ENCODE measurements around the gene AGMO. TPM values are rescaled to one million over a fixed set of nuclear protein-coding genes. Genes with fewer than 3 reads are reported as not detected.

The AGMO gene
- total RNA-seq = 0.41 TPM

DNA sequence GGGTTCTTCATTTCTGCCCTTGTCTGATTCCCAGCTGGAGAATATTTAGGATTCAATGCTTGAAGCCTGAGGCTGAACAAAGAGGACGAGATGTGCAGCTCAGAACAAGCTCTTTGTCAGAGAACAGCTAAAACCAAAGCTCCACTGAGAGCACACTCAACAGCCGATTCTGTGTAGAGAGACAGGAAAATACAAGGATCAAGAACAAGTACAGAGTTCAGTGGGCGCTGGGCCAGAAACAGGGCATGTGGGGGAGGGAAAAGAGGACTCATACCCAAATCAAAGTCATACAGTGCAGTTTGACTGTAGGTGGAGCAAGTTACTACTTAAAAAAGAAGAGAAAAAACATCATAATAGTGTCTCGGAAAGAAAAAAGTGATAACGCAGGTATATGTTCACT is at the start of gene AGMO:
Gene AGMO, minus strand, starts transcription at position 181 of the 400 bp plus-strand sequence.
- DNase-seq = peak; percentile 17

DNA sequence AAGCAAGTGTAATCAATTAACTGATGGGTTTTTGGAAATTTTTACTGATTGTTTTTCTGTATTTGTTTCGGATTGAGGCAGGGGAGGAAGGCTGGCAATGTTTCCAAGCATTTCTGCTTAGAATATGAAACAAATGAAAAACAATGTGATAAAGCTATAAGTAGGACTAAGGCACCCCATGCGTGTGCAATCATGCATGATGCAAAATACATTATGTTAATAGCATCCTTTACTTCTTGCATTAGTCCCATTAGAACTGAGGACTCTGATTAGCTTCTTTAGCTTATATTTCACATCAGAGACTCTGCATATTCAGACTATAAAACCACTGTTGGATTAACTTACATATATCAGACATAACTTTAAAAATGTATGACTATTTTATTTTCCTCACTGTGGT is 48.7 kb upstream of the AGMO start:
- DNase-seq = no peak

DNA sequence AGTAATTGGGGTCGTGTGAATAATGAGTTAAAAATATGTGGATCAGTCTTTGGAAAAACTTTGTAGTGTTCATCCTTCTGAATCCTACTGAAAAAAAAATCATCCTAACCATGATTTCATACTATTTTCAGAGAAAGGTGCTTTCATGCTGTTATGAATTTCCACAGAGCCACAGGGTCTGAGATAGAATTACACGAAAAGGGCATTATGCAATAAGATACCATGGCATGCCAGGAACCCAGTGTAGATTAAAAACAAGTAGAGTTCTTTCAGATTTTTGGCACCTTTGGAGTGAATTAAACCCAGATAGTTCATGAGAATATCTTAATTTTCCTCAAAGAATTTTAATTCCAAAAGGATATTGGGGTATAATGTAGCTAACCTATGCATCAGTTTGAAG is 47.5 kb upstream of the AGMO start:
- no peak for DNase-seq

DNA sequence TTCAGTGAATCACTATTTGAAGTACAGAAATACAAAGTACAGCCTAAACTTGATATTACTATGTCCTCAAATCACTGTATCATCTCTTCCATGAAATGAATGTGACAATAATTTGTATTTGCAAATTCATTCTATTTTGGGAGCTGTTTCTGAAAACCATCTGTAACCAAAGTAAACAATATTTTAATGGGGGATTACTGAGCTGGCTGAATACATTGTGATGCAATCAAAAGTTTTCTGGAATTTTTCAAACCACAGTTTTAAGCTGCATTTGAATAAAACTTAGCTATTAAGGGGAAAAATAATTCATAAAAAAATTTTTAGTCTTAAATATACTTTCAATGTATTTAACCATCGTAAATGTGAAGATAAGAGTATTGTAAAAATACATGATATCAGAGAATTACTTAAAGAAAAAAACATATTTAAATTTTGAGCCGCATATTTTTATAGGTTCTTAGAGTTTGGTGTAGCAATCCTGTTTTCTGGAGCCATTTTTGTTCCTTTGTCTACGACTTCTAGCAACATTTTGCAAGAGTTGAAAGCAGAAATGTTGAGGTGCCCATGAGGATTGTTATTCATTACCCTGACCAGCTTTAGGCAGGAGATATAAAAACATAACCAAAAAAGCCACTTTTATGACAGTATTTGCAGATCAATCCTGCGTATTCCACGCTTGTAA is 45.9 kb upstream of the AGMO start:
- no peak for DNase-seq

DNA sequence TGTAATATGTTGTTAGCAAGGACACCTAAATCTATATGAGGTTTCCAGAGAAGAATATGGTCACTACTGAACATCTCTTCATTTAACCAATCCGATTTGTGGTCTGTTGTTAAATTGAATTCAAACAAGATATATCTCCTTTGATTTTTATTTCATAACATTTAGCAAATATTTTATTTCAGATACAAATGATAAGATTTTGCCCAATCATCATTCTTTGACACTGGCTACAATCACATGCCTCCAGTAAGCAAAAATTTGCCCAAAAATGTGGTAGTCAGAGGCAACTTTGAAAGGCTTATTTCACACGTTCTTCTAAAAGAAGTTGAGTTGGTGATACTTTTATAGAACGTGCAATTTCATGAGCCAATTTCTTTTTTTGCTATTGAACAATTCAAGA is 44.7 kb upstream of the AGMO start:
- DNase-seq = no peak

DNA sequence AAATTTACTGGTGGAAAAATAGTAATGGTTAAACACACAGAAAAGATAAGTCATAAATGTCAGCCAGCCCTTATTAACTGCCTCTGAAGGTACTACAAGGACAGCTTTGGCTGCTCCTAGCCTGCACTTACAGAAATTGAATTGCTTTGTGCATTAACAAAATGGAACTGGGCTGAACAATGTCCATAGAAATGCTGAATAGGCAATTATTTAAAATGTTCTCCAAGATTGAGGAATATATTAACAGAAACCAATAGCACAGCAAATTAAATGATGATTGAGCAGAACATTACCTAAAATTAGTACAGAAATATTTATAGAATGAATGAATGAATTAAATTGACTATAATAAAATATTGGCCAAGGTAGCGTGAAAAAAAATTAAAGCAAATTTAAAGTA is 42.4 kb upstream of the AGMO start:
- no peak for DNase-seq

DNA sequence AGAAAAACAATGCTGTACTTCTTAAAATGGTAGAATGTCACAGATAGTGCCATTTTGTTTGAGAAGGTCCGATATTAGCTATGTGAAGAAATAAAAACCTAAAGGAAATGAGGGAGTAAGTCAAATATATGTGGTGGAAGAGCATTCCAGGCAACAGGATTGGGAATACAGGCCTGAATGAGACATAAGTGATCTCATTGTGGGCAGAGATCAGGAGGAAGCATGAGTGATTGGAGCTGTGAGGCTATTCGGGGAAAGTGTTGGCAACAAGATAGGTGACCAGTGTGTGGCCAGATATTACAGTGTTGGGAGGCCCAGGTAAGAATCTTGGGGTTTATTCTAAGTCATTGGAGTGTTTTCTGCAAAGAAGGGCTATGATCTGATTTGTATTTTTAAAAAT is 41.3 kb upstream of the AGMO start:
- no peak for DNase-seq

DNA sequence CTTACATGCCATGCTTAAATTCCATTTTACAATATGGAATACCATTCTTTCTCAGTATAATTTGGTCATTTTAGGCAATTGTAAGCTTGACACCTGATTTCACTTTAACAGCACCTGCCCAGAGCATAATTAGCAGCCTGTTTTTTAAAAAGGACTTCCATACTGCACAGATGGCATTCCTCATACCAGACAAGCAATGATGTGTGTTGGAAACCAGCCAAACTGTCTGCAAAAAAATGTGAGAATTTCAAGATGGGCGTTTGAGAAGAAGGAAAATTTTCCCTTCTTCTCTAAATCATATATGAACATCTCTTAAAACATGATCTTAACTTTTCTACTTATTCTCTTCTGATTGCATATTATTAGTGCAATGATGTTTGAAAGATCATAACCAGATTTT is 40.4 kb upstream of the AGMO start:
- DNase-seq = peak; percentile 46

DNA sequence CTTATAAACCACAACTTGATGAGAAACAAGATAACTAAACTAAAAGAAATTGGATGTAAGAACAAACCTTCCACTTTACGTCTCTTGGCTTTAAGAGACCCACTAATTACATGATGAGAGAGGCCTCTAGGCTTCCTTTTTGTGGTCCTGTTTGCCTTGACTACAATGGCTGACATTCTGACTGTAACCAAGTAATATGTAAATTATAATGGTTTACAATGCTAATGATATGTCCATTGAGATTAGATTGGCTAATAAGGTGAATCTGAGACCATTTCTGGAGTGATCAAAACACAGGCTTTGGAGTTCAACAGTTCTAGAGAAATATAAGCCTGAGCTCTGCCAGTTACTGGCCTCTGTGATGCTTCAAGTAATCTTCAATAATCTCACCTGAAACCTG is 39.4 kb upstream of the AGMO start:
- no peak for DNase-seq

DNA sequence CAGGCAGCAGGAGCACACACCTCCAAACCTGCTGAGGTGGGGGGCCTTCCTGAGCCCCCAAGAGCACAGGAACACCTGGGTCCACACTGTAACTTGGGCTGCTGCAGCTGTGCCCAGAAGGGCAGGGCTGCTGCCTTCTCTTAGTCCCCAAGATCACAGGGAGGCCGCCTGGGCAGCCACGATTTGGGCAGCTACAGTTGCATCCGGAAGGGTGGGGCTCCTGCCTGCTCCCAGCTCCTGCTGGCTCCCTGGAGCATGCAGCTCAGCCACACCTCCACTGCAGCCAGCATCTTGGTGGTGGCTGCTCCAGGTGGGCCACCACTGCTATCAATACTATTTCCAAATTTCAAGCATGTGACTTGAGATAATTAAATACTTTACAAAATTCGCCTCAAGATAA is 38.5 kb upstream of the AGMO start:
- no peak for DNase-seq

DNA sequence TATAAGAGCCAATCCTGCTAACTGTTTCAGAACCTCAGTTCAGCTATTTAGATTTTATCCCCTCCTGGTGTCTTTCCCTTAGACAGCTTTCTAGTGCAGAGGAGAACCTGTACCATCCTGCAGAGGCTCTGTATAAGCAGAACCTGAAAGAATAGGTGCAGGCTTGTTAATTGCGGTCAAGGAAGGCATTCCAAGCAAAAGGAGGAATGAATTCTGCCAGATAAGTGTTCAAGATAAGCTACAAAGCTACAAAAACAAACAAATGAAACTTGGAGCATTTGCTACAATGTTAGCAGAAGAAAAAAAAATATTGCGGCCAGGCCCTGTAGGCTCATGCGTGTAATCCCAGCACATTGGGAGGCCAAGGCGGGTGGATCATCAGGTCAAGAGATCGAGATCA is 32.6 kb upstream of the AGMO start:
- no peak for DNase-seq

DNA sequence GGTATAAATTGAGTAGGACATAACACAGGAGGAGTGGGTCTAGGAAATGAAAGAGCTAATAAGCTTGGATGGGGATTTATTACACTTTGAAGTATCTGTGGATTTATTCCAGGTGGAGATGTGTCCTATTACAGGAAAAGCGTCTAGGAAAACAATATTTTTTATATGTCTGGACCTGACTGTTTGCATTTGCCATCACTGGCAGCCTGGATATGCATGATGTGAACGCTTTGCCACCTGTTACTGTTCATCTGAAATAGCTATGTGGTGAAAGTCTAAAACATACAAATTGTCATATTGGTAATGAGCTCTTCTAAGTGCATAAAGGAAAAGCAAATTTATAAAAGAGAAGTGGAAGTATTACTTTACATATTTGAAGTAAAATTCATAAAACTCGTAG is 31.6 kb upstream of the AGMO start:
- DNase-seq = peak; percentile 39

DNA sequence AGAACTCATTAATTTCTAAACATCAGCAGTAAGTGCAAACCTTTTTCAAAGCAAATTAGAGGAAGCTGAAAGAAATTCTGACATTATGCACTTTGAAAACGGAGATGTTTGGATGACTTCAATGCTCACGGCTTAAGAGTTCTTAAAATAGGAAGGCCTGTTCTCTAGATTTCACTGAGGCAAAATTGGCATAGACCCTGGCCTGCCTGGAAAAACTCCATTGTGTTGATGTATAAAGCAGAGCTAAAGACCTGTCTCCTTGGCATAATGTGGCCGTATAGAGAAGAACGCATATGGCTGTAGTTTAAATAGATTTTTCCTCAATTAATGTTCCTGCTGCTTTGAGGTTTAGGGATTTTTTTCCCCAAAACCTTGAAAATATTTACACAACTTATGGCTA is 24.5 kb upstream of the AGMO start:
- peak; percentile 34 for DNase-seq

DNA sequence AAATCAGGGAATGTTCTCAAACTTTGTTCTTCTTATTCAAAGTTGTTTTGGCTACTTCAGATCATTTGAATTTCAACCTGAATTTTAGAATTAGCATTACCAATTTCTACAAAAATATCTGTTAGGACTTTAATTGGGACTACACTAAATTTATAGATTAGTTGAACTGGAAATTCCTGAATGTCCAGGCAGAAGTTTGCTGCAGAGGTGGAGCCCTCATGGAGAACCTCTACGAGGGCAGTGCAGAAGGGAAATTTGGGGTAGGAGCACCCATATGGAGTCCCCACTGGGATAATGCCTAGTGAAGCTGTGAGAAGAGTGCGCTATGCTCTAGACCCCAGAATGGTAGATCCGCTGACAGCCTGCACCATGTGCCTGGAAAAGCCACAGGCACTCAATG is 22.8 kb upstream of the AGMO start:
- DNase-seq = no peak

DNA sequence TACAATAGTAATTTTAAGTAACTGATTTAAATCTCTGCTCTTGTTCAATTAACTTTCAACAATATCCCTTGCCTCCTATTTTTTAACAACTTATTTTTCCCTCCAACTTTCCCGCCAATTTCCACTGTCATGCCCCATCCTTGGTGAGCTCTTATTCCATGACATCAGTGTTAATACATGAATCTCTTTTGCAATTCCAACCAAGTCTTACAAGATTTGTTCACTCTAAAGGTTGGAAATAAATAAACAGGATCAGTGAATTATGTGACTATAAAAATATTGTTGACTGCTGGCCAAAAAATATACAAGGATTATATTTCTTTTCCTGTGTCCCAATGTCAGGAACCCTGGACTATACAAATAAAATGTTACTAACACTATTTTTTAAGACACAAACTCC is 21.0 kb upstream of the AGMO start:
- no peak for DNase-seq

DNA sequence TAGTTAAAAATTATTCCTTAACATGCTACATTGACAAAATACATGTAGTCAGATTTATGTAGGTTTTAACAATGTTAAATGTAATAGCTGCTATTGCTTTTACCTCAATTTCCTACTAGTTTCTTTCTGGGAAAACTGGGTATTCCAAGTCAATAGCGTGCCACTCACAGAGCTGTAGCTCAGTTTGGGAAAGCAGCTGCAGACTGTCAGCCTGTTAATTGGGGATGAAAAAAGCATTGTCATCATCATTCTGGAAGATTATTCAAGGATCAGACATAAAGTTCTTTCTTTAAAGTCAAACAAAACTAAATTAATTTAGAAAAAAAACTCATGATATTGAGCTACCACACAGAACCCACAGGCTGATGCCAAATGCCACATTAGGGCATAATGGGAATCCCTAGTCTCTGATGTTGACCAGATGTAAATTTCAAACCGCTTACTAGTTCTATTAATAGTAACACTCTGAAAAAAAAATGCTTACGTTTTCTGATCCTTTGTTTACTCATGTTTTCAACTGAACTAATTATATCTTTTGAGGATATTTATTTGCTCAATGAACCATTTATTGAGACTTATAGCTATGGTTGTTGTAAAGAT is 19.6 kb upstream of the AGMO start:
- DNase-seq = peak; percentile 12

DNA sequence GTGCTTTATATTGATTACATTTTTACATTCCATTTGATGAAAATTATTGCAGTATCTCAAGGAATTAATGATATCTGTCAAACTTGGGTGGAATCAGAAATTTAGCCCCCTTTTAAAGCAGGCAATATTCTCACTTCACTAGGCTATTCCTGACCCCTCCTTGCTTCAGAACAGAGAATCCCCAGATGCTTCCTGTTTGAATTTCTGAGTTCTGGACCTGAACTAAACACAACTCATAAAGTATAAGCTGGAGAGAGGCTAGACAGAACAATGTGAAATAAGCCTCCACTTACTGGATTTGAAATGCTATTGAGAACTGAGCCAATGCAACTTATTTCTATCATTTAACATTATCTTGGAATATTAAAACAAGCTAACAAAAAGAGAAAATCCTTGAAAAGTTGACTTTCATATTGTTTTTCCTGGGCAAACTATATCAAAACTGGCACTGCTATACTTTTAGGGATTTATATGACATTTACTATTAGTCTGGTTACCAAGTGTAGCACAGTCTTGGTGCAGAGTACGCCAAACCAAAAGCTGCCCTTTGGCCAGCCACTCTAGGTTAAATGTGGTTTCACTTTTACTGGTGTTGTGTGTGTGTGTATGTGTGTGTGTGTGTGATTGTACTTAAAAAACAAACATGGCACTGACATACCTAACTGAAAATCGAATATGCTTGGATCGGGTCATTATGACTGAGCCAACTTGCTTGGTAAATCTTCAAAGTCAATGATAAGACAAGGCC is 19.0 kb upstream of the AGMO start:
- DNase-seq = peak; percentile 10

DNA sequence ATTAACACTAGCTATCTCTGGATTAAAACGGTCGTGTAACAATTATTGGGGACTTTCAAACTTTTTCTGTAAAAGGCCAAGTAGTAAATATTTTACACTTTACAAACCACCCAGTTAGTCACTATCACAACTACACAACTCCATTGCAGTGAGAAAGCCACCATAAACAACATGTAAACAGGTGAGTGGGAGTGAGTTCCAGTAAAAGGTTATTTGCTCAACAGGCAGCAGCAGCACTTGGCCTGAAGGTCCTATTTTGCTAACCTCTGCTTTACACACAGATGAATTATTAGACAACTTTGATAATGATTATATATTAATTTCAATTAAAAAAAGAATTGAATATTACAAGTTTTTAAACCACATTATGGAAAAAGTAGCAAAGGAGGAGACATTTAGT is 15.8 kb upstream of the AGMO start:
- DNase-seq = no peak

DNA sequence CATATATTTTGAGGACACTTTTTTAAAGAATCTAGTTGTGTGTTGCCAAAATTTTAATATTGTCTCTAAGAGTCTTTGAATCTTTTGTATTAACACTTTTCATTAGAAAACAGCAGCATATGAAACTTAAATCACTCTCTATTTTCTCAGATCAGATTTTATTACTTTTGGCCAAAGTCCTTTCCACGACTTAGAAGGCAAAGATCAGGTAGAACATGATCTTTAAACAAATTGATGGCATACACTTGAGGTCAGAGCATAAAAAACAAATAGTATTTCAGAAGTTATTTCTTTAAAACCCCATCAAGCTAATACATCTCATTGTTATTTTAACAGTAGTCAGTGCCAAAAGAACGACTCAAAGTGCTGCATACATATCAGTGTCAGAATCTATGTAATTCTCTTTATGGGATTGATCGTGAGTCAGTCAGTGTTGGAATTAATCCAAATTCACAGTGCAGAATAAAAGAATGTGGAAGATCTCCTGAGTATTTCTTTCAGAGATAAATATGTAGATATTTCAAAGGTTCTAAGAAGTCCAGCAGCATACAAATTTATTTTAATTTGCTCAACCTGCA is 9.6 kb upstream of the AGMO start:
- no peak for DNase-seq

DNA sequence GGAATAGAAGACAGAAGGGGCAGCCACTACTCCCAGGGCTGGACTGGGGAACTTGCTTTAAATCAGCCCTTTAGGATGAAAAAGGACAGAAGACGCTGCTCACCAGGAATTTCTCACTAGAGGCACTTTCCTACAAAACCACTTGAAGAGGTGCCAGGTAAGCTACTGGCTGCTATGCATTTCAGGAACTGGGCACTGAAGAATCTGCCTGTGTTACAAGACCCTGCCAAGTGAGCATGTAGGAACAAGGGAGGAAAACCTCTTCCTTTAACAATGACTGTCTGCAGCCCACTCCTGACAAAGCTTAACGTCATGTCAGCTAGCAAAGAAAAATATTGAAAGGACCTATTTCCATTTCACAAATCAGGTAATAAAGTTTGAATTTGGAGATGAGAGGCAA is 5.8 kb upstream of the AGMO start:
- DNase-seq = no peak

DNA sequence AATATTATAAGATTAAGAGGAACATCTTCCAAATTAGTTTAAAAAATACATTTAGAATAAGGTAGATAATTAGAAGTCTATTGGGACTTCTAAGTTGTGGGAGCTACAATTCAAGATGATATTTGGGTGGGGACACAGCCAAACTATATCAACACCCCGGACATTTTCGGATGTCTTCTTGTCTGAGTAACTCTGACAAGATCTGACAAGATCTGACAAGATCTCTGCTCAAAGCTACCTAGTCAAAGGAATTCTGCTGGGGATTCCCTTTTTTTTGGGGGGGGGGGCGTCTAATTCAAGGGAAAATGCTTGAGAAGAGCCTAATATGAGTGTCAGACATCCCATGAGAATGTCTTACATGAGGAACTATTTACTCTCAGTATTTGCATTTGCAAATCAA is 5.2 kb upstream of the AGMO start:
- DNase-seq = no peak

DNA sequence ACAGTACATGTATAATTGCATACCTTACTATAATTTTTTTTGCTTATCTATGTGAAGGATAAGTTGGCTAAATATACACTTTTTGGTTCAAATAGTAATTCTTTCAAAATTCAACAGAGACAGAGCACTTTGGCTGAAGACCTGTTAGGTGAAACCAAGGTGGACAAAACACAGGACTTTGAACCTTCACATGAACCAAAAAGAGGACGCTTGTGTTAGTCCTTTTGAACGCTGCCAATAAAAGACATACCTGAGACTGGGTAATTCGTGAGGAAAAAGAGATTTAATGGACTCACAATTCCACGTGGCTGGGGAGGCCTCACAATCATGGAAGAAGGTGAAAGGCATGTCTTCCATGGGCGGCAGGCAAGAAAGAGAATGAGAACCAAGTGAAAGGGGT is 4.7 kb upstream of the AGMO start:
- DNase-seq = no peak

DNA sequence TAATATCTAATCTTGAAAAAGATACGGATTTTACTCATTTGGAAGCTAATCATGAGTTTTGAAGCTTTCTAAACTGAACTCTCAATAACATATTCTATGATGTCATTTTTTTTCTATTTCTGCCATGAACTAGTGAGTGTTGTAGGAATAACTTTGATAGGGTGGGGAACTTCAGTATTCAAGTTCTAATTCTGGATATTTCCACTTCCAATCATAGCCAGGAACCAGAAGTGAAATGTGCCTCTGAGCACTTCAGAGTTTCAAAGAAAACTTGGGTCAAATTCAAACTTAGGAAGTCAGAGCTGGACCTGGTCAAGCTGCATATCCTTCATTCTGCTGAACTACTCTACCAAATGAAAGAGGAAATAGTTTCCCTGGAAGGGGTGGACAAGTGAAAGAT is 847 bp downstream of the AGMO start:
- no peak for DNase-seq

All from tongue (tissue), 2 donors.